SK-N-SH (cell line): Measurements from ENCODE around the gene FAM3C. TPM values are rescaled to one million over a fixed set of nuclear protein-coding genes. Genes with fewer than 3 reads are reported as not detected.

ENCODE experiments used
- CTCF ChIA-PET: fragments of 300-600, 350-600 bp; formaldehyde crosslinking; extraction: SDS; loops from one replicate; lab custom pipeline; 2021; lab: Yijun Ruan, JAX
- POLR2A ChIA-PET: fragments of 350-600 bp; sonication (Branson Sonifier 250); formaldehyde crosslinking; extraction: SDS; loops from one replicate; lab custom pipeline; 2020; ENCODE audit warnings: antibody characterized with exemption, inconsistent platforms; lab: Yijun Ruan, JAX
- DNase-seq: peaks from one replicate; pipeline ENCODE4 v3.0.0; 2012
- H2AFZ ChIP-seq: fragments of 200-600 bp; sonication (generic); 2 replicates; pipeline ENCODE4 v1.8.1; 2016; ENCODE audit warnings: antibody characterized with exemption, mild to moderate bottlenecking, low read depth
- H3F3A ChIP-seq: fragments of 200-600 bp; sonication (generic); replicated peaks from 2 replicates; pipeline ENCODE3; 2016; ENCODE audit warnings: antibody characterized with exemption, mild to moderate bottlenecking; ENCODE audit not compliant: insufficient read depth
- H3K27ac ChIP-seq, 2 experiments: fragments of 200-500 bp in 1 of 2; fragments of 200-600 bp in 1 of 2; sonication (Bioruptor generic) in 1 of 2; sonication (generic), shearing (Covaris generic) in 1 of 2; 2 replicates each; pipeline versions ENCODE4 v1.5.1 to v1.6.1; 2014 to 2016; ENCODE audit warnings: low read depth in 2 of 2, inconsistent platforms in 1 of 2, low read length in 1 of 2, mild to moderate bottlenecking in 1 of 2, mixed read lengths in 1 of 2
- H3K27me3 ChIP-seq: fragments of 200-600 bp; sonication (generic), shearing (Covaris generic); 2 replicates; pipeline ENCODE4 v1.6.1; 2016; ENCODE audit warnings: mixed run types; ENCODE audit not compliant: insufficient read depth
- H3K36me3 ChIP-seq, 2 experiments: fragments of 200-500 bp in 1 of 2; fragments of 200-600 bp in 1 of 2; sonication (Bioruptor generic) in 1 of 2; sonication (generic) in 1 of 2; replicated peaks in 1 of 2; 2 replicates each; pipeline versions ENCODE3 to v1.5.1; 2014 to 2016; ENCODE audit warnings: low read length in 1 of 2, mild to moderate bottlenecking in 1 of 2; ENCODE audit not compliant: insufficient read depth in 2 of 2, control insufficient read depth in 1 of 2
- H3K4me1 ChIP-seq, 2 experiments: fragments of 200-500 bp in 1 of 2; fragments of 200-600 bp in 1 of 2; sonication (Bioruptor generic) in 1 of 2; sonication (generic), shearing (Covaris generic) in 1 of 2; 2 replicates each; pipeline versions ENCODE4 v1.5.1 to v1.6.1; 2014 to 2016; ENCODE audit warnings: low read depth in 1 of 2, low read length in 1 of 2, mixed run types in 1 of 2; ENCODE audit not compliant: insufficient read depth in 2 of 2, control insufficient read depth in 1 of 2
- H3K4me2 ChIP-seq: fragments of 200-600 bp; sonication (generic), shearing (Covaris generic); 2 replicates; pipeline ENCODE4 v1.6.1; 2017; ENCODE audit warnings: mixed run types
- H3K4me3 ChIP-seq, 2 experiments: fragments of 200-500 bp in 1 of 2; fragments of 200-600 bp in 1 of 2; sonication (Bioruptor generic) in 1 of 2; sonication (generic), shearing (Covaris generic) in 1 of 2; 2 replicates each; pipeline versions ENCODE4 v1.5.1 to v1.8.1; 2014 to 2016; ENCODE audit warnings: low read depth in 2 of 2, inconsistent platforms in 1 of 2, low read length in 1 of 2, mild to moderate bottlenecking in 1 of 2, mixed read lengths in 1 of 2, moderate library complexity in 1 of 2
- H3K79me2 ChIP-seq: fragments of 200-600 bp; sonication (generic); 2 replicates; pipeline ENCODE4 v1.8.1; 2017; ENCODE audit warnings: mild to moderate bottlenecking; ENCODE audit not compliant: insufficient read depth
- H3K9ac ChIP-seq: fragments of 200-600 bp; sonication (generic); 2 replicates; pipeline ENCODE4 v1.6.1; 2017; ENCODE audit warnings: mixed run types
- H3K9me2 ChIP-seq: fragments of 200-600 bp; sonication (generic); 2 replicates; pipeline ENCODE4 v1.6.1; 2017; ENCODE audit warnings: mixed run types
- H3K9me3 ChIP-seq: fragments of 200-600 bp; sonication (generic); 2 replicates; pipeline ENCODE4 v1.6.1; 2017; ENCODE audit warnings: mixed run types, mild to moderate bottlenecking, moderate library complexity
- H4K20me1 ChIP-seq: fragments of 200-600 bp; sonication (generic); 2 replicates; pipeline ENCODE4 v1.6.1; 2017; ENCODE audit warnings: mild to moderate bottlenecking, mixed run types; ENCODE audit not compliant: insufficient read depth
- CHD2 ChIP-seq: fragments of 150-350 bp; IDR thresholded peaks from 2 replicates; pipeline ENCODE4 v1.6.1; 2018; ENCODE audit warnings: low read length; ENCODE audit not compliant: partially characterized antibody
- ELF1 ChIP-seq: IDR thresholded peaks from 2 replicates; pipeline ENCODE4 v1.4.0; 2012
- EP300 ChIP-seq, 2 experiments: IDR thresholded peaks; 2 replicates each; pipeline versions ENCODE4 v1.4.0 to v1.6.1; 2012; ENCODE audit warnings: borderline replicate concordance in 1 of 2, low read depth in 1 of 2, low read length in 1 of 2
- EZH2phosphoT487 ChIP-seq: fragments of 200-600 bp; sonication (generic); IDR thresholded peaks from 2 replicates; pipeline ENCODE4 v1.6.1; 2017; ENCODE audit warnings: low read depth, mixed run types, mild to moderate bottlenecking, antibody characterized with exemption, moderate library complexity, borderline replicate concordance
- FOXJ3 ChIP-seq: sonication (generic); formaldehyde crosslinking; IDR thresholded peaks from 2 replicates; pipeline ENCODE4 v1.5.1; 2020; ENCODE audit warnings: mild to moderate bottlenecking, missing genetic modification reagents
- GABPA ChIP-seq: IDR thresholded peaks from 2 replicates; pipeline ENCODE4 v1.4.0; 2012; ENCODE audit warnings: low read depth, mild to moderate bottlenecking
- JUND ChIP-seq: IDR thresholded peaks from 2 replicates; pipeline ENCODE4 v1.4.0; 2012
- MEF2A ChIP-seq: IDR thresholded peaks from 2 replicates; pipeline ENCODE4 v1.4.0; 2012; ENCODE audit warnings: low read depth, borderline replicate concordance
- MXI1 ChIP-seq: IDR thresholded peaks from 2 replicates; pipeline ENCODE4 v1.6.1; 2012; ENCODE audit warnings: mild to moderate bottlenecking, low read depth, low read length, improper control_type of control experiment
- NRF1 ChIP-seq: IDR thresholded peaks from 2 replicates; pipeline ENCODE4 v1.6.1; 2012; ENCODE audit warnings: low read depth, mild to moderate bottlenecking, low read length
- POLR2AphosphoS5 ChIP-seq: IDR thresholded peaks from 2 replicates; pipeline ENCODE4 v1.6.1; 2012; ENCODE audit warnings: low read depth, low read length
- RAD21 ChIP-seq: IDR thresholded peaks from 2 replicates; pipeline ENCODE4 v1.6.1; 2012; ENCODE audit warnings: mild to moderate bottlenecking, low read length
- RCOR1 ChIP-seq: fragments of 150-350 bp; IDR thresholded peaks from 2 replicates; pipeline ENCODE4 v1.6.1; 2017; ENCODE audit warnings: antibody characterized with exemption, low read length
- RXRA ChIP-seq: IDR thresholded peaks from 2 replicates; pipeline ENCODE4 v1.4.0; 2012; ENCODE audit warnings: low read depth, mild to moderate bottlenecking, borderline replicate concordance
- SMC3 ChIP-seq: IDR thresholded peaks from 2 replicates; pipeline ENCODE4 v1.6.1; 2012; ENCODE audit warnings: low read depth, low read length, improper control_type of control experiment
- TAF1 ChIP-seq: IDR thresholded peaks from 2 replicates; pipeline ENCODE4 v1.6.1; 2012; ENCODE audit warnings: low read depth, mild to moderate bottlenecking, low read length, moderate library complexity, borderline replicate concordance
- TCF12 ChIP-seq: IDR thresholded peaks from 2 replicates; pipeline ENCODE4 v1.4.0; 2012
- TEAD4 ChIP-seq: IDR thresholded peaks from 2 replicates; pipeline ENCODE4 v1.4.0; 2012; ENCODE audit warnings: mild to moderate bottlenecking, borderline replicate concordance; ENCODE audit not compliant: insufficient read depth
- WGBS: methylation state at CpG from one replicate; pipeline ENCODE4 v1.1.6; 2017; ENCODE audit warnings: low lambda C conversion rate; 5-methylcytosine and 5-hydroxymethylcytosine counted together
- polyA plus RNA-seq, 3 experiments: library from polyadenylated mRNA; depleted of rRNA; stranded (reverse); fragments of >200 nt; gene quantifications; 2 replicates each; pipeline ENCODE4 v1.2.3, GENCODE V29; 2012
- TF ChIP-seq, protein P1 (sequence below): IDR thresholded peaks from 2 replicates; pipeline ENCODE4 v1.4.0; 2012; ENCODE audit warnings: low read depth
- TF ChIP-seq, protein P2 (sequence below): IDR thresholded peaks from 2 replicates; pipeline ENCODE4 v1.4.0; 2012; ENCODE audit warnings: low read depth, borderline replicate concordance
- TF ChIP-seq, protein P3 (sequence below): fragments of 150-350 bp; IDR thresholded peaks from 2 replicates; pipeline ENCODE4 v1.6.1; 2017; ENCODE audit warnings: antibody characterized with exemption, low read length, low read depth, borderline replicate concordance
- TF ChIP-seq, protein P4 (sequence below): fragments of 150-350 bp; IDR thresholded peaks from 2 replicates; pipeline ENCODE4 v1.6.1; 2016; ENCODE audit warnings: mild to moderate bottlenecking, low read depth, low read length
- TF ChIP-seq, protein P5 (sequence below): IDR thresholded peaks from 2 replicates; pipeline ENCODE4 v1.6.1; 2012; ENCODE audit warnings: mild to moderate bottlenecking, low read depth, low read length, moderate library complexity
- TF ChIP-seq, protein P6 (sequence below): IDR thresholded peaks from 2 replicates; pipeline ENCODE4; 2012

Gene FAM3C
- polyA plus RNA-seq, 1 of the 3 experiments (the other 2 are of a cell fraction), result 80.0 TPM

DNA sequence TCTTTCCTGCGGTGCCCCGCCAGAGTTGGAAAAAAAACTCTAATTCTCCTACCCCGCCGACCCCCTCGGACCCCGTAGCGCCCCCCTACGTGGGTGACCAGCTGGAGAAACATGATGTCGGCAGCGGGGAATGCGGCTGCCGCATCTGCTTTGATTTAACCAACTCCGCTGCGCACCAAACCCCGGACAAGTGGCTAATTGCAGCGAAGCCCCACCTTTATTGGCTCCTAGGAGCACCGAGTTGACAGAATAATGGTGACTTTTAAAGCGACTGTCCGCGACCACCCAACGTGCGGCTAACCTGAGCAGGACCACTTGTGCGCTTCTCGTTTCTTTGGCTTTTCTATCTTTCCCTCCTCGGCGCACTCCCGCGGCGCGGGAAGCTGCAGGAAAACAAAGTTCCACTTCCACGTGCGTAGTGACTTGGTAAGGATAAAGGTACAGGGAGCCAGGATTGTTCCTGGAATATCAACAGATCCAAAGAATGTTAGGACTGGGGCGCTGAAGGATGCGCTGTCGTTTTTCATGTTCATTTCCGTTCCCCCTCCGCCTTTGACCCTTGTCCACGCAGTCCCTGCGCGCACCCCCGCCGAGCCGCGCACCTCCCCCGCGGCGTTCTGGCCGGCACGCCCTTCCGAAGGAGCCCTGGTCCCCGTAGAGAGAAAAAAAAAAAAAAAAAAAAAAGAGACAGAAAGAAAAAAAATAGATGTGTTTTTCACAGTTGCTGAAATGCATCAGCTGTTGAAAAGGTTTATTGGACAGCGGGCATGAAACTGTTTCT lies 65.9 kb downstream of the FAM3C start:
- CTCF ChIA-PET, result interaction anchor here (0.8 to 2.6 kb wide), 36 partner anchors 12 to 524 kb away, joined by 3 to 15 read pairs (median 3); partner anchors contain the start of gene FAM3C
- H3K27me3 ChIP-seq, result peaks cover 50% of the 10 kb centered on the region

More for the DNA sequence above, 65.9 kb downstream of the FAM3C start:
- TF ChIP-seq SMC3 (no peak), MXI1 (peak; percentile 93), EP300 (IDR thresholded peaks at IDR 0.05; ENCODE audit: borderline replicate concordance in 1 of 2, low read depth in 1 of 2, low read length in 1 of 2) (no peak), FOXJ3 (no peak), NRF1 (no peak), TAF1 (no peak), RXRA (no peak), POLR2AphosphoS5 (no peak), JUND (no peak), GABPA (no peak), TCF12 (peak; percentile 55; the same call in 1 of the 2 replicates), ELF1 (no peak), MEF2A (no peak), RCOR1 (no peak; the same call in 1 of the 2 replicates), EZH2phosphoT487 (no peak), RAD21 (no peak), CHD2 (no peak), TEAD4 (no peak)
- TF ChIP-seq, protein P1, sequence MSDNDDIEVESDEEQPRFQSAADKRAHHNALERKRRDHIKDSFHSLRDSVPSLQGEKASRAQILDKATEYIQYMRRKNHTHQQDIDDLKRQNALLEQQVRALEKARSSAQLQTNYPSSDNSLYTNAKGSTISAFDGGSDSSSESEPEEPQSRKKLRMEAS, result peak; percentile 50
- TF ChIP-seq, protein P2, sequence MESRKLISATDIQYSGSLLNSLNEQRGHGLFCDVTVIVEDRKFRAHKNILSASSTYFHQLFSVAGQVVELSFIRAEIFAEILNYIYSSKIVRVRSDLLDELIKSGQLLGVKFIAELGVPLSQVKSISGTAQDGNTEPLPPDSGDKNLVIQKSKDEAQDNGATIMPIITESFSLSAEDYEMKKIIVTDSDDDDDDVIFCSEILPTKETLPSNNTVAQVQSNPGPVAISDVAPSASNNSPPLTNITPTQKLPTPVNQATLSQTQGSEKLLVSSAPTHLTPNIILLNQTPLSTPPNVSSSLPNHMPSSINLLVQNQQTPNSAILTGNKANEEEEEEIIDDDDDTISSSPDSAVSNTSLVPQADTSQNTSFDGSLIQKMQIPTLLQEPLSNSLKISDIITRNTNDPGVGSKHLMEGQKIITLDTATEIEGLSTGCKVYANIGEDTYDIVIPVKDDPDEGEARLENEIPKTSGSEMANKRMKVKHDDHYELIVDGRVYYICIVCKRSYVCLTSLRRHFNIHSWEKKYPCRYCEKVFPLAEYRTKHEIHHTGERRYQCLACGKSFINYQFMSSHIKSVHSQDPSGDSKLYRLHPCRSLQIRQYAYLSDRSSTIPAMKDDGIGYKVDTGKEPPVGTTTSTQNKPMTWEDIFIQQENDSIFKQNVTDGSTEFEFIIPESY, result no peak
- TF ChIP-seq, protein P3, sequence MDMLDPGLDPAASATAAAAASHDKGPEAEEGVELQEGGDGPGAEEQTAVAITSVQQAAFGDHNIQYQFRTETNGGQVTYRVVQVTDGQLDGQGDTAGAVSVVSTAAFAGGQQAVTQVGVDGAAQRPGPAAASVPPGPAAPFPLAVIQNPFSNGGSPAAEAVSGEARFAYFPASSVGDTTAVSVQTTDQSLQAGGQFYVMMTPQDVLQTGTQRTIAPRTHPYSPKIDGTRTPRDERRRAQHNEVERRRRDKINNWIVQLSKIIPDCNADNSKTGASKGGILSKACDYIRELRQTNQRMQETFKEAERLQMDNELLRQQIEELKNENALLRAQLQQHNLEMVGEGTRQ, result no peak
- TF ChIP-seq, protein P4, sequence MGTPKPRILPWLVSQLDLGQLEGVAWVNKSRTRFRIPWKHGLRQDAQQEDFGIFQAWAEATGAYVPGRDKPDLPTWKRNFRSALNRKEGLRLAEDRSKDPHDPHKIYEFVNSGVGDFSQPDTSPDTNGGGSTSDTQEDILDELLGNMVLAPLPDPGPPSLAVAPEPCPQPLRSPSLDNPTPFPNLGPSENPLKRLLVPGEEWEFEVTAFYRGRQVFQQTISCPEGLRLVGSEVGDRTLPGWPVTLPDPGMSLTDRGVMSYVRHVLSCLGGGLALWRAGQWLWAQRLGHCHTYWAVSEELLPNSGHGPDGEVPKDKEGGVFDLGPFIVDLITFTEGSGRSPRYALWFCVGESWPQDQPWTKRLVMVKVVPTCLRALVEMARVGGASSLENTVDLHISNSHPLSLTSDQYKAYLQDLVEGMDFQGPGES, result no peak
- TF ChIP-seq, protein P5, sequence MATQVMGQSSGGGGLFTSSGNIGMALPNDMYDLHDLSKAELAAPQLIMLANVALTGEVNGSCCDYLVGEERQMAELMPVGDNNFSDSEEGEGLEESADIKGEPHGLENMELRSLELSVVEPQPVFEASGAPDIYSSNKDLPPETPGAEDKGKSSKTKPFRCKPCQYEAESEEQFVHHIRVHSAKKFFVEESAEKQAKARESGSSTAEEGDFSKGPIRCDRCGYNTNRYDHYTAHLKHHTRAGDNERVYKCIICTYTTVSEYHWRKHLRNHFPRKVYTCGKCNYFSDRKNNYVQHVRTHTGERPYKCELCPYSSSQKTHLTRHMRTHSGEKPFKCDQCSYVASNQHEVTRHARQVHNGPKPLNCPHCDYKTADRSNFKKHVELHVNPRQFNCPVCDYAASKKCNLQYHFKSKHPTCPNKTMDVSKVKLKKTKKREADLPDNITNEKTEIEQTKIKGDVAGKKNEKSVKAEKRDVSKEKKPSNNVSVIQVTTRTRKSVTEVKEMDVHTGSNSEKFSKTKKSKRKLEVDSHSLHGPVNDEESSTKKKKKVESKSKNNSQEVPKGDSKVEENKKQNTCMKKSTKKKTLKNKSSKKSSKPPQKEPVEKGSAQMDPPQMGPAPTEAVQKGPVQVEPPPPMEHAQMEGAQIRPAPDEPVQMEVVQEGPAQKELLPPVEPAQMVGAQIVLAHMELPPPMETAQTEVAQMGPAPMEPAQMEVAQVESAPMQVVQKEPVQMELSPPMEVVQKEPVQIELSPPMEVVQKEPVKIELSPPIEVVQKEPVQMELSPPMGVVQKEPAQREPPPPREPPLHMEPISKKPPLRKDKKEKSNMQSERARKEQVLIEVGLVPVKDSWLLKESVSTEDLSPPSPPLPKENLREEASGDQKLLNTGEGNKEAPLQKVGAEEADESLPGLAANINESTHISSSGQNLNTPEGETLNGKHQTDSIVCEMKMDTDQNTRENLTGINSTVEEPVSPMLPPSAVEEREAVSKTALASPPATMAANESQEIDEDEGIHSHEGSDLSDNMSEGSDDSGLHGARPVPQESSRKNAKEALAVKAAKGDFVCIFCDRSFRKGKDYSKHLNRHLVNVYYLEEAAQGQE, result no peak
- TF ChIP-seq, protein P6, sequence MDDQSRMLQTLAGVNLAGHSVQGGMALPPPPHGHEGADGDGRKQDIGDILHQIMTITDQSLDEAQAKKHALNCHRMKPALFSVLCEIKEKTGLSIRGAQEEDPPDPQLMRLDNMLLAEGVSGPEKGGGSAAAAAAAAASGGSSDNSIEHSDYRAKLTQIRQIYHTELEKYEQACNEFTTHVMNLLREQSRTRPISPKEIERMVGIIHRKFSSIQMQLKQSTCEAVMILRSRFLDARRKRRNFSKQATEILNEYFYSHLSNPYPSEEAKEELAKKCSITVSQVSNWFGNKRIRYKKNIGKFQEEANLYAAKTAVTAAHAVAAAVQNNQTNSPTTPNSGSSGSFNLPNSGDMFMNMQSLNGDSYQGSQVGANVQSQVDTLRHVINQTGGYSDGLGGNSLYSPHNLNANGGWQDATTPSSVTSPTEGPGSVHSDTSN, result no peak
- POLR2A ChIA-PET, result no interaction called here
- Histone ChIP-seq H3K4me1 (peaks cover 17 to 23% of the 10 kb centered on the region in 2 experiments; a peak in 3 of 4 replicates), H3K36me3 (no peaks in the 10 kb centered on the region), H3K9ac (no peak overlapping the region), H2AFZ (peak overlapping the region; percentile 79; the same call in 1 of the 2 replicates), H3F3A (peaks cover 3% of the 10 kb centered on the region), H3K4me3 (peak overlapping the region; percentile 66), H3K4me2 (peak overlapping the region; percentile 87), H4K20me1 (no peaks in the 10 kb centered on the region), H3K9me2 (no peaks in the 10 kb centered on the region), H3K27ac (peak overlapping the region in 1 of 2 experiments; percentile 56; a peak in 1 of 4 replicates), H3K9me3 (no peaks in the 10 kb centered on the region; the same call in 1 of the 2 replicates), H3K79me2 (no peaks in the 10 kb centered on the region)
- 2% methylated on average over 44 of the region's 52 CpGs for WGBS
- DNase-seq, result peak; percentile 79
